ENCODE results near the gene OCRL. TPM values are rescaled to one million over a fixed set of nuclear protein-coding genes. Genes with fewer than 3 reads are reported as not detected.

OCRL gene
- total and polyA plus RNA-seq, 2 of the 4 experiments (the other 2 are of a cell fraction), result 19.4 to 20.6 TPM

DNA sequence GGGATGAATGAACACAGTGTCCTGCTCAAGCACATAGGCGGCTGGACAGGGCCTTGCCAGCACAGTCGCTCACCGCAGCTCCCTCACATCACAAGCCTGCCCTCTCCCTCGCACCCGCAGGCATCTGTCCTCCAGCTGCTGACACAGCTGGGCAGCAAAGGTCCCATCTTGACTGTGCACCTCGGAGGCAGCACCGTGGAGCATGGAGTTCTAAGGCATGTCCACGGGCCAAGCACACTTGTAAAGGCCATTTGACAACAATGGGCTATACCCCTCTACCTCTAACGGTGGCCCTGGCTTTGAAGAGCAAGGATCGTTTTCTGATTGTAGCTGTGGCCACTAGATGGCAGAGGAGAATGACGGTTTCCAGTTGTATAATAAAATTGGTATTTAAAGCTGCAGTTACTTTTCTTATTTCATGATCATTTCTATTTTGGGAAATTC lies 60.9 kb downstream of the OCRL start:
- no TSS peak for BruUV-seq (replicated peaks)

More for the DNA sequence above, 60.9 kb downstream of the OCRL start:
- H3K36me3 ChIP-seq (ENCODE audit: control insufficient read depth, insufficient read depth, low read length), result peaks cover 2% of the 10 kb centered on the region; the same call in 1 of the 2 replicates
- ChIA-PET CTCF (interaction anchor here (0.6 to 1.3 kb wide), 4 partner anchors 9 to 575 kb away, joined by 3 to 9 read pairs (median 3); no protein-coding TSS in a partner anchor), POLR2A (ENCODE audit: unreplicated experiment) (interaction anchor here (0.6 kb wide), 1 partner anchor 362 kb away, joined by 7 read pairs; no protein-coding TSS in a partner anchor)
- no peak overlapping the region for H4K8ac ChIP-seq (ENCODE audit: low read depth in 2 of 2, low read length in 2 of 2)
- no peak overlapping the region for H3K27ac ChIP-seq (ENCODE audit: insufficient read depth, low read length)
- H3K4me2 ChIP-seq (ENCODE audit: low read depth, low read length), result no peak overlapping the region
- H3K18ac ChIP-seq (ENCODE audit: low read depth, low read length), result no peak overlapping the region
- no peak overlapping the region for H4K91ac ChIP-seq (ENCODE audit: insufficient read depth, low read depth, low read length)
- no peak overlapping the region for H2BK120ac ChIP-seq (ENCODE audit: low read depth, low read length)
- H4K5ac ChIP-seq (ENCODE audit: low read depth, low read length), result no peak overlapping the region
- no peak overlapping the region for H3K23ac ChIP-seq (ENCODE audit: low read depth, low read length)
- H2BK5ac ChIP-seq (ENCODE audit: low read depth, low read length, poor library complexity, severe bottlenecking), result no peak overlapping the region
- no peaks in the 10 kb centered on the region for H4K20me1 ChIP-seq (ENCODE audit: insufficient read depth, low read length)
- no peak overlapping the region for H2AK5ac ChIP-seq (ENCODE audit: low read depth, low read length)
- H2AFZ ChIP-seq (replicated peaks; ENCODE audit: low read length, poor library complexity), result peak overlapping the region; percentile 70
- H3K9ac ChIP-seq (ENCODE audit: low read depth, low read length), result no peak overlapping the region
- H3K9me1 ChIP-seq (ENCODE audit: insufficient read depth, low read length), result no peaks in the 10 kb centered on the region
- H3K4me1 ChIP-seq (ENCODE audit: control insufficient read depth, insufficient read depth, low read length), result peaks cover 2% of the 10 kb centered on the region; the same call in 1 of the 2 replicates
- H3K14ac ChIP-seq (replicated peaks; ENCODE audit: low read depth, low read length), result no peak overlapping the region
- intact Hi-C loops (cut with micrococcal nuclease), result no loop called here
- peak overlapping the region; percentile 44 for H2AK9ac ChIP-seq (replicated peaks; ENCODE audit: low read depth, low read length, poor library complexity)
- H2BK20ac ChIP-seq (ENCODE audit: low read depth, low read length), result no peak overlapping the region
- no peaks in the 10 kb centered on the region for H3K9me3 ChIP-seq (ENCODE audit: control insufficient read depth, insufficient read depth, low read length)
- no peak overlapping the region for H3K4me3 ChIP-seq (ENCODE audit: insufficient read depth, low read depth, low read length)
- no CpG with 5 or more reads among the region's 11 CpGs for WGBS, 2 experiments (ENCODE audit: extremely low coverage in 2 of 2, insufficient read length in 1 of 2)
- dilution Hi-C loops (cut with HindIII; ENCODE audit: low sequenced_read_pairs, unreplicated experiment), result no loop called here
- TF ChIP-seq, protein P1, sequence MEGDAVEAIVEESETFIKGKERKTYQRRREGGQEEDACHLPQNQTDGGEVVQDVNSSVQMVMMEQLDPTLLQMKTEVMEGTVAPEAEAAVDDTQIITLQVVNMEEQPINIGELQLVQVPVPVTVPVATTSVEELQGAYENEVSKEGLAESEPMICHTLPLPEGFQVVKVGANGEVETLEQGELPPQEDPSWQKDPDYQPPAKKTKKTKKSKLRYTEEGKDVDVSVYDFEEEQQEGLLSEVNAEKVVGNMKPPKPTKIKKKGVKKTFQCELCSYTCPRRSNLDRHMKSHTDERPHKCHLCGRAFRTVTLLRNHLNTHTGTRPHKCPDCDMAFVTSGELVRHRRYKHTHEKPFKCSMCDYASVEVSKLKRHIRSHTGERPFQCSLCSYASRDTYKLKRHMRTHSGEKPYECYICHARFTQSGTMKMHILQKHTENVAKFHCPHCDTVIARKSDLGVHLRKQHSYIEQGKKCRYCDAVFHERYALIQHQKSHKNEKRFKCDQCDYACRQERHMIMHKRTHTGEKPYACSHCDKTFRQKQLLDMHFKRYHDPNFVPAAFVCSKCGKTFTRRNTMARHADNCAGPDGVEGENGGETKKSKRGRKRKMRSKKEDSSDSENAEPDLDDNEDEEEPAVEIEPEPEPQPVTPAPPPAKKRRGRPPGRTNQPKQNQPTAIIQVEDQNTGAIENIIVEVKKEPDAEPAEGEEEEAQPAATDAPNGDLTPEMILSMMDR (conservative IDR thresholded peaks at IDR 0.05; ENCODE audit: low read depth, low read length), result peak; percentile 58
- TF ChIP-seq RAD21 (IDR thresholded peaks at IDR 0.05; ENCODE audit: low read length) (peak; percentile 43), SMC3 (IDR thresholded peaks at IDR 0.05; ENCODE audit: low read depth, low read length) (peak; percentile 32), RCOR1 (IDR thresholded peaks at IDR 0.05; ENCODE audit: insufficient replicate concordance, low read length) (no peak), RFX5 (IDR thresholded peaks at IDR 0.05; ENCODE audit: low read depth, low read length) (peak; percentile 35; the same call in 1 of the 2 replicates)
- H3K79me1 ChIP-seq (ENCODE audit: low read depth in 1 of 2, low read length in 2 of 2), result no peaks in the 10 kb centered on the region
- H2BK15ac ChIP-seq (ENCODE audit: low read depth, low read length), result no peak overlapping the region
- no peak overlapping the region for H3K4ac ChIP-seq (ENCODE audit: low read depth, low read length)
- DNase-seq, result peak; percentile 27
- peak; percentile 55; the same call in 1 of the 2 replicates for ATAC-seq (ENCODE audit: low read depth)
- H3K27me3 ChIP-seq (ENCODE audit: control insufficient read depth, insufficient read depth, low read length), result peaks cover 5% of the 10 kb centered on the region; the same call in 1 of the 2 replicates
- no peak overlapping the region for H3K56ac ChIP-seq (ENCODE audit: extremely low read depth, insufficient read depth, low read length)
- in situ Hi-C loops (cut with MboI; ENCODE audit: low sequenced_read_pairs), result loop anchor here (10.0 to 25.0 kb wide), 3 partner anchors 464 to 1311 kb away; partner anchors contain the start of gene ENOX2

Data from IMR-90 (cell line).